WTC11 (cell line): ENCODE measurements around the gene MRPS11.

Experiments used
- CREM ChIP-seq: sonication (generic); formaldehyde crosslinking; IDR thresholded peaks from 2 replicates; pipeline ENCODE4 v1.8.1; 2022; ENCODE audit warnings: mild to moderate bottlenecking, missing genetic modification reagents, moderate library complexity
- ETV6 ChIP-seq: sonication (generic); formaldehyde crosslinking; IDR thresholded peaks from 2 replicates; pipeline ENCODE4 v1.8.1; 2022; ENCODE audit warnings: mild to moderate bottlenecking, missing genetic modification reagents
- FOXJ3 ChIP-seq: sonication (generic); formaldehyde crosslinking; IDR thresholded peaks from 2 replicates; pipeline ENCODE4 v1.9.0; 2021; ENCODE audit warnings: missing genetic modification reagents, mild to moderate bottlenecking, borderline replicate concordance
- NR2C2 ChIP-seq: sonication (generic); formaldehyde crosslinking; IDR thresholded peaks from 2 replicates; pipeline ENCODE4 v1.8.0; 2022; ENCODE audit warnings: mild to moderate bottlenecking, missing genetic modification reagents
- SP1 ChIP-seq: sonication (generic); formaldehyde crosslinking; conservative IDR thresholded peaks from 2 replicates; pipeline ENCODE4 v1.8.1; 2022; ENCODE audit warnings: missing genetic modification reagents
- ZNF138 ChIP-seq: sonication (generic); formaldehyde crosslinking; conservative IDR thresholded peaks from 2 replicates; pipeline ENCODE4 v1.8.1; 2022; ENCODE audit warnings: mild to moderate bottlenecking, moderate library complexity, missing genetic modification reagents
- ZNF671 ChIP-seq: fragments of 250-450 bp; sonication (Bioruptor Pico); IDR thresholded peaks from 2 replicates; pipeline ENCODE4 v1.8.0; 2021; ENCODE audit warnings: mild to moderate bottlenecking
- TF ChIP-seq, protein P1 (sequence below): fragments of 200-600 bp; IDR thresholded peaks from 2 replicates; pipeline ENCODE4 v1.8.0; 2022; ENCODE audit warnings: antibody characterized with exemption
- TF ChIP-seq, protein P2 (sequence below): sonication (generic); formaldehyde crosslinking; conservative IDR thresholded peaks from 2 replicates; pipeline ENCODE4 v1.8.1; 2022; ENCODE audit warnings: mild to moderate bottlenecking, missing genetic modification reagents
- TF ChIP-seq, protein P3 (sequence below): sonication (generic); formaldehyde crosslinking; IDR thresholded peaks from 2 replicates; pipeline ENCODE4 v1.8.0; 2022; ENCODE audit warnings: missing genetic modification reagents
- TF ChIP-seq, protein P4 (sequence below): sonication (generic); formaldehyde crosslinking; IDR thresholded peaks from 2 replicates; pipeline ENCODE4 v1.8.1; 2022; ENCODE audit warnings: mild to moderate bottlenecking, moderate library complexity, missing genetic modification reagents

DNA sequence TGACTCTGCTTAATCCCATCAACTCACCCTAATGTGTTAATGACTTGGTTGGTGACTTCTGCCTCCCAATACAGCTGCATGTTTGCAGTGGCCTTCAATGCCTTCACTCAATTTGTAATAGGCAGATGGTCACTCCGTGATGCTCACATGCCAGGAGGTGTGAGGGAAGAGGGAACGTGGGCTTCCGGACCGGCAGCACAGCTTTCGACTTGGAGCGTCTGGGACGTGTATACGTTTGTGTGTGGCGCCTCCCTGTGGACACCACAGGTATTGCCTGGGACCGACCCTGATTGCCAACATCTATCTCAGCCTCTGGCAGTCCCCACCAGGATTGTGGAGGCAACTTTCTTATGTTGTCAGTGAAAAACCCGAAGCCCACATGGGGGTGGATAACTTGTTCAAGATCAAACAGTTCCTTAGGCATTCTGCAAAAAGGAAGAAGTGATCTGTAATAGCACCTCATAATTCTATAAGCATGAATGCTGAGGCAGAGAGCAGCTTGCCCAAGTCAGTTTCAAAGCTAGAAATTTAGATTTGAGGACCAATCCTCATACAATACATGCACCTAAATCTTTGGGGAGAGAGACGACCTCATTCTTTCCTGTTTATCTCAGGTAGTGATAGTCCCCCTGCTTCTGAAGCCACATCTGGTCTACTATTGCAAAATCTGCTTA, 17.2 kb upstream of the MRPS11 start:
- TF ChIP-seq SP1 (CRISPR knock-in tag) (0 out of 2 replicates have a peak, but pooled peaks have one; percentile 40), NR2C2 (CRISPR knock-in tag) (no peak), ZNF671 (no peak), ZNF138 (CRISPR knock-in tag) (no peak), ETV6 (CRISPR knock-in tag) (peak; percentile 66; the same call in 1 of the 2 replicates), FOXJ3 (no peak), CREM (CRISPR knock-in tag) (no peak)
- TF ChIP-seq, protein P1, sequence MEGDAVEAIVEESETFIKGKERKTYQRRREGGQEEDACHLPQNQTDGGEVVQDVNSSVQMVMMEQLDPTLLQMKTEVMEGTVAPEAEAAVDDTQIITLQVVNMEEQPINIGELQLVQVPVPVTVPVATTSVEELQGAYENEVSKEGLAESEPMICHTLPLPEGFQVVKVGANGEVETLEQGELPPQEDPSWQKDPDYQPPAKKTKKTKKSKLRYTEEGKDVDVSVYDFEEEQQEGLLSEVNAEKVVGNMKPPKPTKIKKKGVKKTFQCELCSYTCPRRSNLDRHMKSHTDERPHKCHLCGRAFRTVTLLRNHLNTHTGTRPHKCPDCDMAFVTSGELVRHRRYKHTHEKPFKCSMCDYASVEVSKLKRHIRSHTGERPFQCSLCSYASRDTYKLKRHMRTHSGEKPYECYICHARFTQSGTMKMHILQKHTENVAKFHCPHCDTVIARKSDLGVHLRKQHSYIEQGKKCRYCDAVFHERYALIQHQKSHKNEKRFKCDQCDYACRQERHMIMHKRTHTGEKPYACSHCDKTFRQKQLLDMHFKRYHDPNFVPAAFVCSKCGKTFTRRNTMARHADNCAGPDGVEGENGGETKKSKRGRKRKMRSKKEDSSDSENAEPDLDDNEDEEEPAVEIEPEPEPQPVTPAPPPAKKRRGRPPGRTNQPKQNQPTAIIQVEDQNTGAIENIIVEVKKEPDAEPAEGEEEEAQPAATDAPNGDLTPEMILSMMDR = peak; percentile 97
- TF ChIP-seq, protein P2, sequence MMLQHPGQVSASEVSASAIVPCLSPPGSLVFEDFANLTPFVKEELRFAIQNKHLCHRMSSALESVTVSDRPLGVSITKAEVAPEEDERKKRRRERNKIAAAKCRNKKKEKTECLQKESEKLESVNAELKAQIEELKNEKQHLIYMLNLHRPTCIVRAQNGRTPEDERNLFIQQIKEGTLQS (CRISPR knock-in tag) = no peak
- TF ChIP-seq, protein P3, sequence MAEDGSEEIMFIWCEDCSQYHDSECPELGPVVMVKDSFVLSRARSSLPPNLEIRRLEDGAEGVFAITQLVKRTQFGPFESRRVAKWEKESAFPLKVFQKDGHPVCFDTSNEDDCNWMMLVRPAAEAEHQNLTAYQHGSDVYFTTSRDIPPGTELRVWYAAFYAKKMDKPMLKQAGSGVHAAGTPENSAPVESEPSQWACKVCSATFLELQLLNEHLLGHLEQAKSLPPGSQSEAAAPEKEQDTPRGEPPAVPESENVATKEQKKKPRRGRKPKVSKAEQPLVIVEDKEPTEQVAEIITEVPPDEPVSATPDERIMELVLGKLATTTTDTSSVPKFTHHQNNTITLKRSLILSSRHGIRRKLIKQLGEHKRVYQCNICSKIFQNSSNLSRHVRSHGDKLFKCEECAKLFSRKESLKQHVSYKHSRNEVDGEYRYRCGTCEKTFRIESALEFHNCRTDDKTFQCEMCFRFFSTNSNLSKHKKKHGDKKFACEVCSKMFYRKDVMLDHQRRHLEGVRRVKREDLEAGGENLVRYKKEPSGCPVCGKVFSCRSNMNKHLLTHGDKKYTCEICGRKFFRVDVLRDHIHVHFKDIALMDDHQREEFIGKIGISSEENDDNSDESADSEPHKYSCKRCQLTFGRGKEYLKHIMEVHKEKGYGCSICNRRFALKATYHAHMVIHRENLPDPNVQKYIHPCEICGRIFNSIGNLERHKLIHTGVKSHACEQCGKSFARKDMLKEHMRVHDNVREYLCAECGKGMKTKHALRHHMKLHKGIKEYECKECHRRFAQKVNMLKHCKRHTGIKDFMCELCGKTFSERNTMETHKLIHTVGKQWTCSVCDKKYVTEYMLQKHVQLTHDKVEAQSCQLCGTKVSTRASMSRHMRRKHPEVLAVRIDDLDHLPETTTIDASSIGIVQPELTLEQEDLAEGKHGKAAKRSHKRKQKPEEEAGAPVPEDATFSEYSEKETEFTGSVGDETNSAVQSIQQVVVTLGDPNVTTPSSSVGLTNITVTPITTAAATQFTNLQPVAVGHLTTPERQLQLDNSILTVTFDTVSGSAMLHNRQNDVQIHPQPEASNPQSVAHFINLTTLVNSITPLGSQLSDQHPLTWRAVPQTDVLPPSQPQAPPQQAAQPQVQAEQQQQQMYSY (CRISPR knock-in tag) = no peak
- TF ChIP-seq, protein P4, sequence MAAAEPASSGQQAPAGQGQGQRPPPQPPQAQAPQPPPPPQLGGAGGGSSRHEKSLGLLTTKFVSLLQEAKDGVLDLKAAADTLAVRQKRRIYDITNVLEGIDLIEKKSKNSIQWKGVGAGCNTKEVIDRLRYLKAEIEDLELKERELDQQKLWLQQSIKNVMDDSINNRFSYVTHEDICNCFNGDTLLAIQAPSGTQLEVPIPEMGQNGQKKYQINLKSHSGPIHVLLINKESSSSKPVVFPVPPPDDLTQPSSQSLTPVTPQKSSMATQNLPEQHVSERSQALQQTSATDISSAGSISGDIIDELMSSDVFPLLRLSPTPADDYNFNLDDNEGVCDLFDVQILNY = no peak
